NCI-H1105 (cell line): Measurements from ENCODE around the gene FUOM.
"Not testable (repeated sequence)": the region's sequence is repeated elsewhere in the genome, so short reads cannot be mapped to it uniquely, and the experiment has no call there.

Source experiments
- DNase-seq: peaks from one replicate; lab custom pipeline; 2025; lab: John Stamatoyannopoulos, UW

The FUOM gene

GRCh38 chr10:133328358-133329343, 29.2 kb downstream of the FUOM start:
- no peak for DNase-seq

- no peak for DNase-seq
Measured at GRCh38 chr10:133327651-133328357, 30.0 kb downstream of the FUOM start.

- no peak for DNase-seq
Measured at GRCh38 chr10:133326745-133327650, 30.8 kb downstream of the FUOM start.

GRCh38 chr10:133326223-133326551, 31.6 kb downstream of the FUOM start:
- no peak for DNase-seq

- no peak for DNase-seq
Measured at GRCh38 chr10:133325440-133326222, 32.2 kb downstream of the FUOM start.

- DNase-seq: no peak
Measured at GRCh38 chr10:133324857-133325260, 33.0 kb downstream of the FUOM start.

GRCh38 chr10:133324198-133324792, 33.5 kb downstream of the FUOM start:
- DNase-seq: peak; percentile 65

GRCh38 chr10:133322064-133322709, 35.6 kb downstream of the FUOM start:
- not testable (repeated sequence) for DNase-seq

GRCh38 chr10:133320852-133321422, 36.9 kb downstream of the FUOM start:
- not testable (repeated sequence) for DNase-seq

- DNase-seq: peak; percentile 52
Measured at GRCh38 chr10:133318494-133319127, 39.2 kb downstream of the FUOM start.

- no peak for DNase-seq
Measured at GRCh38 chr10:133316732-133317131, 41.1 kb downstream of the FUOM start.

GRCh38 chr10:133316266-133316665, 41.6 kb downstream of the FUOM start:
- no peak for DNase-seq

GRCh38 chr10:133315847-133316246, 42.0 kb downstream of the FUOM start:
- DNase-seq: no peak

- no peak for DNase-seq
Measured at GRCh38 chr10:133314911-133315310, 42.9 kb downstream of the FUOM start.

- DNase-seq: no peak
Measured at GRCh38 chr10:133313192-133313591, 44.6 kb downstream of the FUOM start.

GRCh38 chr10:133312769-133313145, 45.1 kb downstream of the FUOM start:
- no peak for DNase-seq

GRCh38 chr10:133312016-133312768, 45.6 kb downstream of the FUOM start:
- DNase-seq: no peak

GRCh38 chr10:133311570-133311969, 46.2 kb downstream of the FUOM start:
- no peak for DNase-seq

GRCh38 chr10:133310789-133311188, 47.0 kb downstream of the FUOM start:
- no peak for DNase-seq
